Muscle layer of duodenum (tissue), 2 donors: Measurements from ENCODE around the gene POSTN.
"Not testable (repeated sequence)": the region's sequence is repeated elsewhere in the genome, so short reads cannot be mapped to it uniquely, and the experiment has no call there.

Experiments
- H3K27ac ChIP-seq: one replicate; pipeline ENCODE4 v1.7.0; 2013; ENCODE audit warnings: mild to moderate bottlenecking, low read length
- H3K27me3 ChIP-seq: one replicate; pipeline ENCODE4 v1.7.0; 2013; ENCODE audit warnings: low read depth, mild to moderate bottlenecking, control low read depth, low read length
- H3K36me3 ChIP-seq, 2 donors: one replicate each; pipeline ENCODE4 v1.7.0; 2013; ENCODE audit warnings: low read length in 2 of 2, control low read depth in 1 of 2, mild to moderate bottlenecking in 1 of 2; ENCODE audit not compliant: insufficient read depth in 2 of 2, control insufficient read depth in 1 of 2
- H3K4me1 ChIP-seq, 2 donors: one replicate each; pipeline ENCODE4 v1.7.0; 2013; ENCODE audit warnings: low read length in 2 of 2, mild to moderate bottlenecking in 2 of 2, control low read depth in 1 of 2, moderate library complexity in 1 of 2; ENCODE audit not compliant: insufficient read depth in 2 of 2, control insufficient read depth in 1 of 2
- H3K4me3 ChIP-seq, 2 donors: one replicate each; pipeline ENCODE4 v1.7.0; 2013; ENCODE audit warnings: low read length in 2 of 2, low read depth in 1 of 2, mild to moderate bottlenecking in 1 of 2
- H3K9me3 ChIP-seq, 2 donors: one replicate each; pipeline ENCODE4 v1.7.0; 2013; ENCODE audit warnings: low read length in 2 of 2, control low read depth in 1 of 2, mild to moderate bottlenecking in 1 of 2; ENCODE audit not compliant: control insufficient read depth in 1 of 2
- donor health status: healthy.

The POSTN gene

GRCh38 chr13:37594550-37594949 is 4.0 kb downstream of the POSTN start:
- no peaks in the 10 kb centered on the region for H3K36me3 ChIP-seq
- H3K4me1 ChIP-seq: peaks cover 0 to 5% of the 10 kb centered on the region in 2 donors
- no peak overlapping the region for H3K27ac ChIP-seq
- no peak overlapping the region for H3K4me3 ChIP-seq
- H3K27me3 ChIP-seq: no peaks in the 10 kb centered on the region
- no peaks in the 10 kb centered on the region for H3K9me3 ChIP-seq

DNA sequence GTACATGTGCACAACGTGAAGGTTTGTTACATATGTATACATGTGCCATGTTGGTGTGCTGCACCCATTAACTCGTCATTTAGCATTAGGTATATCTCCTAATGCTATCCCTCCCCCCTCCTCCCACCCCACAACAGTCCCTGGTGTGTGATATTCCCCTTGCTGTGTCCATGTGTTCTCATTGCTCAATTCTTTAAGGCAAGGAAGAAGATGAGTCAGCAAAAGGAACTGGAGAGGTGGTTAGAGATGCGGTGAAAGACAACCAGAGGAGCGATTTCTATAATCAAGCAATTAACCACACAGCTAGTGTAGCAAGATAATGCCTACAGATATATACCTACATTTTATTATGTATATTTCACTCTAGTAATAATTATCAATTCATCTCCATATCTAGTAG is 9.2 kb downstream of the POSTN start:
- not testable (repeated sequence) for H3K4me1 ChIP-seq, H3K27ac ChIP-seq

DNA sequence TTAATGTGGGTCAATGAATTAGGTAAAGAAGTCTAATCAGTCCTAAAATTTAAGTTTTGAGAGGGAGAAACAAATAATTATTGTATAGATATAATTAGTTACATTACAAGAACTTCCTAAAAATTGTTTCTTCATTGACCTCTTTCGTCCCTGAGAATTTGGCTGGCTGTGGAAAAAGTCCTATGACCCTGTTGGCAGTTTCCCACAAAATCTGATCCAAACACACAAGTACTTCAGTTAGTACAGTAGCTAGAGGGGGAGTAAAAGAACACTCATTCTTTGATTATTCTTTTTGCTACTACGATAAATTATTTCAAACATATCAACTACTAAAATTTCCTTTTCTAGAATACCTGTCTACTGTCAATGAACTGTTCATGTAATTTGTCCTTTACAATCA is 11.3 kb downstream of the POSTN start:
- Histone ChIP-seq H3K27me3 (no peaks in the 10 kb centered on the region), H3K4me3 (no peak overlapping the region), H3K4me1 (no peaks in the 10 kb centered on the region), H3K36me3 (peaks cover 0 to 14% of the 10 kb centered on the region in 2 donors), H3K27ac (no peak overlapping the region), H3K9me3 (no peaks in the 10 kb centered on the region)

More for the DNA sequence above, 9.2 kb downstream of the POSTN start:
- H3K36me3 ChIP-seq: peaks cover 0 to 14% of the 10 kb centered on the region in 2 donors
- H3K4me3 ChIP-seq, H3K9me3 ChIP-seq, H3K27me3 ChIP-seq: not testable (repeated sequence)

DNA sequence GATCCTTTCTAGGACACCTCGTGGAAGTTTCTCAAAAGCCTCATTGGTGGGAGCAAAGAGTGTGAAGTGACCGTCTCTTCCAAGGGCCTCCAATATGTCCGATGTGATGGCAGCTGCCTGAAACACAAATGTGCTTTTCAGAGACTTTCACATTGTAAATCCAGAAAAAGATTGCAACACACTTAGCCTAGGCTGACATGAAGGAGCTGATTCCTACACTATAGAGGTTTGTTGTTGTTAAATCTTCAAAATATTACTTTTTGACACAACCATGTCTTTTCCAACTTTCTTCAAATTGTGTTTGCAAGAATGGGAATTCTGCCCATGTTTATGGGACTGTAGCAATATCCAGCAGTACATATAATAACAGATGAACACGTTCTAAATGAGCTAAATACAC is 12.4 kb downstream of the POSTN start:
- Histone ChIP-seq H3K4me1 (no peaks in the 10 kb centered on the region), H3K4me3 (no peak overlapping the region), H3K27ac (no peak overlapping the region), H3K36me3 (peaks cover 0 to 14% of the 10 kb centered on the region in 2 donors), H3K27me3 (no peaks in the 10 kb centered on the region), H3K9me3 (no peaks in the 10 kb centered on the region)

GRCh38 chr13:37585541-37585940 is 13.0 kb downstream of the POSTN start:
- Histone ChIP-seq H3K27ac (no peak overlapping the region), H3K9me3 (no peaks in the 10 kb centered on the region), H3K4me1 (no peaks in the 10 kb centered on the region), H3K27me3 (no peaks in the 10 kb centered on the region), H3K4me3 (no peak overlapping the region), H3K36me3 (peaks cover 0 to 16% of the 10 kb centered on the region in 2 donors)

DNA sequence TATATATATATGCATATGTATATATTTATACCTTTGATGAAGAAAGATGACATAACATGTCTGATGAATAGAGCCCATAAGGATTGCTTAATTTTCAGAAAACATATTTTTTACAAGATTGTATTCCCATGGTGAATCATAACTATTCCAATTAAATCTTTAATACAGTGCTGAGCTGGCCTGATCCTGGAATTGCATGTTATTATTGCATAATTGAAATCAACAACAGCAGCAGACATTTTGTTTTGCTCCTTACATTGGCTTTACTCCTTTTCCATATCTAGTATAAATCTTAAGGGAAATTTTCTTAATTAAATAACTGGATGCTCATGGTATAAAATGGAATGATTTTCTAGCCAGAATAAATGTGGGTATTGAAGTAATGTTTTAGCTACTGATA is 22.0 kb downstream of the POSTN start:
- H3K4me1 ChIP-seq: no peaks in the 10 kb centered on the region
- no peak overlapping the region for H3K27ac ChIP-seq
- no peaks in the 10 kb centered on the region for H3K9me3 ChIP-seq
- no peak overlapping the region for H3K4me3 ChIP-seq
- H3K27me3 ChIP-seq: no peaks in the 10 kb centered on the region
- peaks cover 0 to 11% of the 10 kb centered on the region in 2 donors for H3K36me3 ChIP-seq

DNA sequence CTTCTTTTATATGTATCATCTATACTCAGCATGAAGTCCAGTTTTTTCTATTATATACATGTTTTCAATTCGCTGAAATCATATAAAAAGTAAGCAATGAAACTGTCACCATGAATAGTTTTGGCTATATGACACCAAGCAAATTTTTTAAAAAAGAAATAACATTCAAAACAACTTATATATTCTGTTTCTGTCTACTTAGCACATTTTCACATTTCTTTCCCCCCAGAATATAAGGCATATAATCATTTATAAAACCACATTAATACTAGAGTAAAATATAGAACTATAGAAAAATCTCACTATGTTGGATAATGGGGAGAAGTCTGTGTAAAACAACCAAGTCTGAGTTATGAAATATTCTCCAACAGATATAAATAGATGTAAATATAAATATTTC is 33.1 kb downstream of the POSTN start:
- Histone ChIP-seq H3K4me1 (no peaks in the 10 kb centered on the region), H3K4me3 (no peak overlapping the region), H3K9me3 (no peaks in the 10 kb centered on the region), H3K27ac (no peak overlapping the region), H3K27me3 (no peaks in the 10 kb centered on the region), H3K36me3 (peaks cover 0 to 4% of the 10 kb centered on the region in 2 donors)

GRCh38 chr13:37561031-37561430 is 37.5 kb downstream of the POSTN start:
- Histone ChIP-seq H3K4me3 (no peak overlapping the region), H3K36me3 (no peaks in the 10 kb centered on the region), H3K27ac (no peak overlapping the region), H3K4me1 (no peaks in the 10 kb centered on the region), H3K27me3 (no peaks in the 10 kb centered on the region), H3K9me3 (peaks cover 0 to 4% of the 10 kb centered on the region in 2 donors)

DNA sequence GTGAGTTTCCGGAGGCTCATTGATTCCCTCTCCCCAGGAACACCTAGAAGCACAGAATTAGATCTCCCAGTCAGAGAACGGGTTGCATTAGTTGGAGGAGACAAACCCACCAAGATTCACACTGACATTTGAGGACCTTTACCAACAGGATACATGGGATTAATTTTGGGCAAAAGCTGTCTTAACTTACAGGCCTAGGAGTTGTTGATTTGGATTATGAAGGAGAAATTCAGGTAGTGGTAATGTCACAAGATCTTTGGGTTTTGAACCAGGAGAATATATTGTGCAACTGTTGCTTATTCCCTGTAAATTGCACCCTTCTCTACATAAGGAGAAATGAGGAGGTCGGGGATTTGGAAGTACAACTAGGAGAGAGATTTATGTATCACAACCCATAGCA is 38.0 kb downstream of the POSTN start:
- Histone ChIP-seq H3K9me3 (peaks cover 0 to 4% of the 10 kb centered on the region in 2 donors), H3K27me3 (no peaks in the 10 kb centered on the region), H3K4me1 (no peaks in the 10 kb centered on the region), H3K27ac (no peak overlapping the region), H3K4me3 (no peak overlapping the region), H3K36me3 (no peaks in the 10 kb centered on the region)

GRCh38 chr13:37558766-37559165 is 39.8 kb downstream of the POSTN start:
- not testable (repeated sequence) for H3K4me1 ChIP-seq, H3K9me3 ChIP-seq, H3K27me3 ChIP-seq, H3K27ac ChIP-seq, H3K36me3 ChIP-seq, H3K4me3 ChIP-seq

DNA sequence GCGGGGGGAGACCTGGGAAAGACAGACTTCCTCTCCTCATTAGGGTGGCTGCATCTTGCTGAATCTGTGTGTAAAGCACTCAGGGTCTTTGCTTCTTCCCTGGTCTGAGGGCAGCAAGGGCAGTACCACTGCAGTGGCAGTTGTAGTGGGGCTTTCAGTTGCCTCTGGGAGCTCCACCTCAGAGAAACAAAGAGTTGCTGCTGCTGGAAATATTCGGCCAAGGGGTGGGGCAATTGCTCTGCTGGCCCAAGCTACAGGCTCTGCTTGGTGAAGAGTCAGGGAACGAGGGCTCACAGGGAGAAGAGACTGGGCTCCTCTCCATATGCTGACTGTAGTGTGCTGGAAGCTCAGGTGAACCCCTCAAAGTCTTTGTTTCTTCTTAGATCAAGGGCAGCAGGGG is 52.5 kb downstream of the POSTN start:
- H3K9me3 ChIP-seq: no peaks in the 10 kb centered on the region
- H3K4me1 ChIP-seq: no peaks in the 10 kb centered on the region
- H3K36me3 ChIP-seq: no peaks in the 10 kb centered on the region
- no peaks in the 10 kb centered on the region for H3K27me3 ChIP-seq
- H3K27ac ChIP-seq: no peak overlapping the region
- H3K4me3 ChIP-seq: no peak overlapping the region

- H3K36me3 ChIP-seq: no peaks in the 10 kb centered on the region
- H3K9me3 ChIP-seq: no peaks in the 10 kb centered on the region
- H3K4me3 ChIP-seq: no peak overlapping the region
- no peaks in the 10 kb centered on the region for H3K4me1 ChIP-seq
- no peaks in the 10 kb centered on the region for H3K27me3 ChIP-seq
- no peak overlapping the region for H3K27ac ChIP-seq
Measured at GRCh38 chr13:37544995-37545394, 53.6 kb downstream of the POSTN start.
